ENCODE measurements around the gene ACSL3.
"Not testable (repeated sequence)": the region's sequence is repeated elsewhere in the genome, so short reads cannot be mapped to it uniquely, and the experiment has no call there.

The ACSL3 gene

GRCh38 chr2:222862106-222862908 lies 1.5 kb downstream of the ACSL3 start:
- Histone ChIP-seq H3K4me3 (peak overlapping the region; percentile 55), H3K36me3 (replicated peaks) (no peaks in the 10 kb centered on the region), H3K27me3 (ENCODE audit: low read depth) (peaks cover 7% of the 10 kb centered on the region; the same call in 1 of the 2 replicates), H3K4me1 (peaks cover 28% of the 10 kb centered on the region), H3K9me3 (no peaks in the 10 kb centered on the region)
- peak in 1 of 2 experiments; percentile 49 for DNase-seq (ENCODE audit: low spot score in 2 of 2)
- in situ Hi-C loops (cut with MboI; ENCODE audit: low sequenced_read_pairs): no loop called here

GRCh38 chr2:222862909-222863544 lies 2.2 kb downstream of the ACSL3 start:
- in situ Hi-C loops (cut with MboI; ENCODE audit: low sequenced_read_pairs): no loop called here
- no peaks in the 10 kb centered on the region for H3K36me3 ChIP-seq (replicated peaks)
- DNase-seq (ENCODE audit: low spot score in 2 of 2): peak; percentile 10 to 89
- H3K9me3 ChIP-seq: no peaks in the 10 kb centered on the region
- peaks cover 2% of the 10 kb centered on the region; the same call in 1 of the 2 replicates for H3K27me3 ChIP-seq (ENCODE audit: low read depth)
- no peak overlapping the region for H3K4me3 ChIP-seq
- peaks cover 28% of the 10 kb centered on the region for H3K4me1 ChIP-seq

GRCh38 chr2:222864296-222864695 lies 3.5 kb downstream of the ACSL3 start:
- DNase-seq (ENCODE audit: low spot score in 2 of 2): no peak
- no peak overlapping the region for H3K4me3 ChIP-seq

GRCh38 chr2:222865301-222865700 lies 4.5 kb downstream of the ACSL3 start:
- Histone ChIP-seq H3K36me3 (replicated peaks) (no peaks in the 10 kb centered on the region), H3K4me1 (peaks cover 24% of the 10 kb centered on the region), H3K27me3 (ENCODE audit: low read depth) (no peaks in the 10 kb centered on the region), H3K9me3 (no peaks in the 10 kb centered on the region), H3K4me3 (no peak overlapping the region)
- no peak for DNase-seq (ENCODE audit: low spot score in 2 of 2)
- in situ Hi-C loops (cut with MboI; ENCODE audit: low sequenced_read_pairs): no loop called here

More at GRCh38 chr2:222864296-222864695, 3.5 kb downstream of the ACSL3 start:
- H3K9me3 ChIP-seq: no peaks in the 10 kb centered on the region
- H3K27me3 ChIP-seq (ENCODE audit: low read depth): no peaks in the 10 kb centered on the region
- H3K4me1 ChIP-seq: peaks cover 28% of the 10 kb centered on the region
- in situ Hi-C loops (cut with MboI; ENCODE audit: low sequenced_read_pairs): no loop called here
- H3K36me3 ChIP-seq (replicated peaks): no peaks in the 10 kb centered on the region

- in situ Hi-C loops (cut with MboI; ENCODE audit: low sequenced_read_pairs): no loop called here
- H3K4me1 ChIP-seq: peaks cover 23% of the 10 kb centered on the region
- no peak overlapping the region for H3K4me3 ChIP-seq
- DNase-seq (ENCODE audit: low spot score in 2 of 2): peak; percentile 67 to 85
- no peaks in the 10 kb centered on the region for H3K9me3 ChIP-seq
- no peaks in the 10 kb centered on the region for H3K27me3 ChIP-seq (ENCODE audit: low read depth)
- H3K36me3 ChIP-seq (replicated peaks): no peaks in the 10 kb centered on the region
Measured at GRCh38 chr2:222866358-222866960, 5.6 kb downstream of the ACSL3 start.

GRCh38 chr2:222868560-222869251 lies 7.9 kb downstream of the ACSL3 start:
- H3K9me3 ChIP-seq; in situ Hi-C loops (cut with MboI; ENCODE audit: low sequenced_read_pairs); H3K4me1 ChIP-seq: not testable (repeated sequence)

GRCh38 chr2:222869252-222869560 lies 8.4 kb downstream of the ACSL3 start:
- in situ Hi-C loops (cut with MboI; ENCODE audit: low sequenced_read_pairs): no loop called here
- H3K4me1 ChIP-seq: peaks cover 4% of the 10 kb centered on the region; the same call in 1 of the 2 replicates
- H3K4me3 ChIP-seq: no peak overlapping the region
- DNase-seq (ENCODE audit: low spot score in 2 of 2): no peak
- H3K36me3 ChIP-seq (replicated peaks): no peaks in the 10 kb centered on the region
- H3K27me3 ChIP-seq (ENCODE audit: low read depth): no peaks in the 10 kb centered on the region
- H3K9me3 ChIP-seq: no peaks in the 10 kb centered on the region

More at GRCh38 chr2:222868560-222869251, 7.9 kb downstream of the ACSL3 start:
- DNase-seq (ENCODE audit: low spot score in 2 of 2); H3K36me3 ChIP-seq (replicated peaks); H3K27me3 ChIP-seq (ENCODE audit: low read depth); H3K4me3 ChIP-seq: not testable (repeated sequence)

GRCh38 chr2:222871291-222871690 lies 10.5 kb downstream of the ACSL3 start:
- in situ Hi-C loops (cut with MboI; ENCODE audit: low sequenced_read_pairs): no loop called here
- Histone ChIP-seq H3K27me3 (ENCODE audit: low read depth) (no peaks in the 10 kb centered on the region), H3K4me3 (no peak overlapping the region), H3K4me1 (no peaks in the 10 kb centered on the region; the same call in 1 of the 2 replicates), H3K9me3 (no peaks in the 10 kb centered on the region), H3K36me3 (replicated peaks) (no peaks in the 10 kb centered on the region)
- no peak for DNase-seq (ENCODE audit: low spot score in 2 of 2)

- no peaks in the 10 kb centered on the region for H3K9me3 ChIP-seq
- no peak overlapping the region for H3K4me3 ChIP-seq
- no peaks in the 10 kb centered on the region for H3K27me3 ChIP-seq (ENCODE audit: low read depth)
- no peaks in the 10 kb centered on the region for H3K36me3 ChIP-seq (replicated peaks)
- H3K4me1 ChIP-seq: no peaks in the 10 kb centered on the region
- DNase-seq (ENCODE audit: low spot score in 2 of 2): no peak
- in situ Hi-C loops (cut with MboI; ENCODE audit: low sequenced_read_pairs): no loop called here
Measured at GRCh38 chr2:222872551-222872950, 11.7 kb downstream of the ACSL3 start.

GRCh38 chr2:222875482-222875881 lies 14.6 kb downstream of the ACSL3 start:
- no peaks in the 10 kb centered on the region for H3K9me3 ChIP-seq
- no peak overlapping the region for H3K4me3 ChIP-seq
- H3K27me3 ChIP-seq (ENCODE audit: low read depth): no peaks in the 10 kb centered on the region
- H3K4me1 ChIP-seq: no peaks in the 10 kb centered on the region
- no peak for DNase-seq (ENCODE audit: low spot score in 2 of 2)
- in situ Hi-C loops (cut with MboI; ENCODE audit: low sequenced_read_pairs): no loop called here
- no peaks in the 10 kb centered on the region for H3K36me3 ChIP-seq (replicated peaks)

- Histone ChIP-seq H3K4me3 (no peak overlapping the region), H3K36me3 (replicated peaks) (no peaks in the 10 kb centered on the region), H3K4me1 (no peaks in the 10 kb centered on the region), H3K27me3 (ENCODE audit: low read depth) (no peaks in the 10 kb centered on the region), H3K9me3 (no peaks in the 10 kb centered on the region)
- no peak for DNase-seq (ENCODE audit: low spot score in 2 of 2)
- in situ Hi-C loops (cut with MboI; ENCODE audit: low sequenced_read_pairs): no loop called here
Measured at GRCh38 chr2:222876947-222877346, 16.1 kb downstream of the ACSL3 start.

GRCh38 chr2:222877556-222878300 lies 16.9 kb downstream of the ACSL3 start:
- H3K36me3 ChIP-seq (replicated peaks): no peaks in the 10 kb centered on the region
- DNase-seq (ENCODE audit: low spot score in 2 of 2): no peak
- H3K4me3 ChIP-seq: no peak overlapping the region
- in situ Hi-C loops (cut with MboI; ENCODE audit: low sequenced_read_pairs): no loop called here
- no peaks in the 10 kb centered on the region for H3K4me1 ChIP-seq
- no peaks in the 10 kb centered on the region for H3K9me3 ChIP-seq
- H3K27me3 ChIP-seq (ENCODE audit: low read depth): no peaks in the 10 kb centered on the region

GRCh38 chr2:222878301-222878876 lies 17.6 kb downstream of the ACSL3 start:
- in situ Hi-C loops (cut with MboI; ENCODE audit: low sequenced_read_pairs): no loop called here
- no peak for DNase-seq (ENCODE audit: low spot score in 2 of 2)
- Histone ChIP-seq H3K36me3 (replicated peaks) (no peaks in the 10 kb centered on the region), H3K4me3 (no peak overlapping the region), H3K4me1 (no peaks in the 10 kb centered on the region), H3K9me3 (no peaks in the 10 kb centered on the region), H3K27me3 (ENCODE audit: low read depth) (no peaks in the 10 kb centered on the region)
